Naive thymus-derived CD4-positive, alpha-beta T cell (primary cell): ENCODE results near the gene APCDD1L. TPM values are rescaled to one million over a fixed set of nuclear protein-coding genes. Genes with fewer than 3 reads are reported as not detected.

ENCODE experiments used
- ATAC-seq: fragments of 150-1000 bp; cut with Tn5 transposase; 2 replicates; pipeline ENCODE4 v1.10.0; 2021; ENCODE audit warnings: mild to moderate bottlenecking, moderate library complexity
- CTCF ChIA-PET: fragments of 350-600 bp; sonication (Branson Sonifier 250); formaldehyde crosslinking; loops from one replicate; lab custom pipeline; 2021; ENCODE audit warnings: antibody characterized with exemption; lab: Charles Lee
- POLR2A ChIA-PET: fragments of 350-600 bp; sonication (Branson Sonifier 250); formaldehyde crosslinking; loops from one replicate; lab custom pipeline; 2021; ENCODE audit warnings: antibody characterized with exemption, inconsistent platforms; lab: Charles Lee
- DNase-seq, 9 donors: peaks; one replicate each; pipeline versions ENCODE4 v3.0.0 to v3.0.0-alpha.2; 2020 to 2022; ENCODE audit warnings: mixed read lengths in 1 of 9
- H3K27ac ChIP-seq: one replicate; pipeline ENCODE4 v1.7.0; 2013; ENCODE audit warnings: mild to moderate bottlenecking, low read depth, low read length, moderate library complexity
- H3K27me3 ChIP-seq, 2 donors: one replicate each; pipeline ENCODE4 v1.7.0; 2013; ENCODE audit warnings: low read length in 2 of 2, mild to moderate bottlenecking in 2 of 2, moderate library complexity in 2 of 2; ENCODE audit not compliant: control insufficient read depth in 2 of 2, insufficient read depth in 2 of 2
- H3K36me3 ChIP-seq, 3 experiments: 1 replicate in 2 of 3; 2 replicates in 1 of 3; pipeline ENCODE4 v1.7.0; 2013; ENCODE audit warnings: low read length in 3 of 3, mild to moderate bottlenecking in 3 of 3, moderate library complexity in 1 of 3; ENCODE audit not compliant: insufficient read depth in 3 of 3, control insufficient read depth in 2 of 3
- H3K4me1 ChIP-seq, 2 donors: one replicate each; pipeline ENCODE4 v1.7.0; 2013; ENCODE audit warnings: low read length in 2 of 2, mild to moderate bottlenecking in 2 of 2, moderate library complexity in 1 of 2; ENCODE audit not compliant: control insufficient read depth in 2 of 2, insufficient read depth in 2 of 2
- H3K4me3 ChIP-seq: 2 replicates; pipeline ENCODE4 v1.7.0; 2013; ENCODE audit warnings: mild to moderate bottlenecking, low read length
- H3K9me3 ChIP-seq, 3 experiments: 1 replicate in 2 of 3; 2 replicates in 1 of 3; pipeline ENCODE4 v1.7.0; 2013; ENCODE audit warnings: low read length in 3 of 3; ENCODE audit not compliant: control insufficient read depth in 2 of 3
- H3K27ac Mint-ChIP-seq, 9 donors: one replicate each; pipeline ENCODE4 v1.8.0; 2020 to 2022; ENCODE audit warnings: mixed read lengths in 9 of 9, mild to moderate bottlenecking in 8 of 9, moderate library complexity in 5 of 9, inconsistent platforms in 2 of 9
- H3K27me3 Mint-ChIP-seq, 5 donors: one replicate each; pipeline ENCODE4 v1.8.0; 2021 to 2022; ENCODE audit warnings: mixed read lengths in 5 of 5, mild to moderate bottlenecking in 1 of 5
- H3K36me3 Mint-ChIP-seq, 5 donors: one replicate each; pipeline ENCODE4 v1.8.0; 2020 to 2022; ENCODE audit warnings: mixed read lengths in 5 of 5, mild to moderate bottlenecking in 3 of 5, inconsistent platforms in 1 of 5
- H3K4me1 Mint-ChIP-seq, 7 donors: one replicate each; pipeline ENCODE4 v1.8.0; 2020 to 2022; ENCODE audit warnings: mixed read lengths in 7 of 7, mild to moderate bottlenecking in 3 of 7, inconsistent platforms in 1 of 7
- H3K4me3 Mint-ChIP-seq, 10 donors: one replicate each; pipeline ENCODE4 v1.8.0; 2020 to 2022; ENCODE audit warnings: mild to moderate bottlenecking in 10 of 10, mixed read lengths in 10 of 10, moderate library complexity in 6 of 10, inconsistent platforms in 2 of 10
- H3K9me3 Mint-ChIP-seq, 11 donors: one replicate each; pipeline ENCODE4 v1.8.0; 2020 to 2022; ENCODE audit warnings: mixed read lengths in 11 of 11, mild to moderate bottlenecking in 4 of 11, inconsistent platforms in 1 of 11, moderate library complexity in 1 of 11
- intact Hi-C, 2 donors: fragments of 100-400 bp; cut with micrococcal nuclease; formaldehyde crosslinking; loops; one replicate each; pipeline ENCODE4 v1.15.1; 2023
- polyA plus RNA-seq, 2 donors: library from polyadenylated mRNA; unstranded; fragments of 300-500 nt; fragmentation: Illumina TruSeq; gene quantifications; one replicate each; pipeline ENCODE4 v1.2.3, GENCODE V29; 2021
- total RNA-seq, 6 experiments: library from RNA in 5 of 6; stranded (reverse) in 5 of 6; gene quantifications; 1 replicate in 5 of 6; 2 replicates in 1 of 6; pipeline ENCODE4 v1.2.3 and lab custom pipeline; 2021 to 2026

APCDD1L gene
- total and polyA plus RNA-seq, 7 experiments from 2014 or later, result 0.09 to 0.18 TPM; not detected in 5

DNA sequence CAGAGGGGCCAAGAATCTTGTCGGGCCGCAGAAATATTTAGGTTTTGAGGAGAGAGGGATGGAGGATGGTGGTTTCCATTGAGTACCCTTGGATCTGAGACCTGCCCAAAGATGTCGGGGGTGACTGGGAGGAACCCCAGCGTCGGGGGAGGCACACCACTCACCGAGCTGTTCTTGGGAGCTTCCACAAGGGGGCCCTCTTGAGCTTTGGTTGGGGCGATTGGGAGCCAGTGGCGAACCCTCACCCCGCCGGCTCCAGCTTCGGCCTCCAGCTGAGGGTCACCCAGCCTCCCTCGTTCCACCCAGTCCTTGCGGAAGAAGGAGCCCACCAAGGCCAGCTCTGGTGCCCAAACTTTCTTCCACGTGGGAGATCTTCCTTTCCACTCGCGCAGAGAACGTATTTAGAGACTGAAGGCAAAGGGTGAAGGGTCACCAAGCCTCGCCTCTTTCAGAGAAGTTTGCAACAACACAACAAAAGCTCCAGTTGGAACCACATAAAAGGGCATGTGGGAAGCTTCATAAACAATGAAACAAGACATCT is 33.6 kb downstream of the APCDD1L start:
- peak in 8 of 9 donors; percentile 7 to 72 (median 46) for DNase-seq

DNA sequence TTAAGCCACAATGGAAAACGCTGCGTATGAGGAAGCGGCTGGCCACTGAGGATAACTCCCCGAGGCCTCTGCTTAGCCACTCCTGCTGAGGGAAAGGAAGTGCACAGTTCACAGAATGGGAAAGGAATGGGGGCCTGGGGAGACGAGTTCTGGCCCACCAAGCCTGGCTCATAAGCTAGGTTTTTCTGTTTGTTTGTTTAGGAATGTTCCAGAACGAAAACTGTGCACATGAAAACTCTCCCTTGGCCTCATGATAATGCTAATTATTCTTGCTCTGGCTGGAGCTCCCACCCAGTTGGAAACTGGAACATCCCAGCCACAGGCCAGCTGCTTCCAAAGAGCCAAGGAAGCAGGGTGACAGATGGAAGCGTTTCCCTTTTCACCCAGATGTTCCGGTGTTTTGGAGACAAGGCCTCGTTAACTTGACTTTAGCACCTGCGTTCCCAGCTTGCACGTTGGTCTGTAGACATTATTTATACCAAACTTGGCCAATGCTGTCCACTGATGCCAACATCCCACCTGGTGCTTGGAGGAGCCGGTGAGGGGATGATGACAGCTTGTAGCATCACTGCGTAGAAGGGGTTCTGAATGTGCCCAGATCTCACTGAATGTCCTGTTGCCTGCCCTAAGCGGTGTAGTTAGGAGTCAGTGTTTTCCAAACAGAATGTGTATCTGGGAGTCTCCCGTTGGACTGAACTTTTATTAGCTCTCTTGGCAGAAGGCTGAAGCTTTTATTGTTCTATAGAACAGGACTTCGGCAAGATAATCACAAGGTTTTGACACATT is 34.5 kb downstream of the APCDD1L start:
- H3K27ac Mint-ChIP-seq, result no peak overlapping the region
- H3K9me3 Mint-ChIP-seq, result peaks cover 0 to 29% (median 7%) of the 10 kb centered on the region in 11 donors
- H3K36me3 Mint-ChIP-seq, result peaks cover 0 to 36% (median 3%) of the 10 kb centered on the region in 5 donors
- no peak overlapping the region for H3K4me3 Mint-ChIP-seq
- intact Hi-C loops, result loop anchor here in 1 of 2 donors (5.0 kb wide), 1 partner anchor 212 kb away; the partner anchor contains the start of gene NPEPL1
- Histone ChIP-seq H3K27ac (no peak overlapping the region), H3K36me3 (no peaks in the 10 kb centered on the region), H3K4me3 (no peak overlapping the region), H3K27me3 (no peaks in the 10 kb centered on the region), H3K9me3 (peaks cover 0 to 6% (median 0%) of the 10 kb centered on the region in 3 experiments), H3K4me1 (no peaks in the 10 kb centered on the region)
- POLR2A ChIA-PET, result no interaction called here
- H3K4me1 Mint-ChIP-seq, result peaks cover 0 to 9% (median 5%) of the 10 kb centered on the region in 7 donors
- no peak for DNase-seq
- no peak for ATAC-seq
- peaks cover 1 to 25% (median 15%) of the 10 kb centered on the region in 5 donors for H3K27me3 Mint-ChIP-seq
- CTCF ChIA-PET, result interaction anchor here (0.8 to 1.8 kb wide), 3 partner anchors 34 to 363 kb away, joined by 3 to 4 read pairs (median 3); partner anchors contain the start of gene STX16

More for the DNA sequence above, 33.6 kb downstream of the APCDD1L start:
- Histone ChIP-seq H3K4me3 (no peak overlapping the region), H3K9me3 (peaks cover 0 to 14% (median 0%) of the 10 kb centered on the region in 3 experiments), H3K36me3 (no peaks in the 10 kb centered on the region), H3K4me1 (no peaks in the 10 kb centered on the region), H3K27ac (no peak overlapping the region), H3K27me3 (no peaks in the 10 kb centered on the region)
- peaks cover 8 to 33% (median 23%) of the 10 kb centered on the region in 5 donors for H3K27me3 Mint-ChIP-seq
- peaks cover 0 to 43% (median 8%) of the 10 kb centered on the region in 5 donors for H3K36me3 Mint-ChIP-seq
- H3K4me1 Mint-ChIP-seq, result peaks cover 0 to 9% (median 5%) of the 10 kb centered on the region in 7 donors
- ChIA-PET POLR2A (no interaction called here), CTCF (interaction anchor here (1.2 to 1.8 kb wide), 2 partner anchors 170 to 362 kb away, joined by 3 to 4 read pairs; partner anchors contain the start of gene STX16)
- intact Hi-C loops, result loop anchor here in 1 of 2 donors (5.0 kb wide), 1 partner anchor 211 kb away; the partner anchor contains the start of gene NPEPL1
- H3K4me3 Mint-ChIP-seq, result peak overlapping the region in 2 of 10 donors; percentile 35 to 42
- peak; percentile 68 for ATAC-seq
- H3K27ac Mint-ChIP-seq, result no peak overlapping the region
- peaks cover 0 to 37% (median 15%) of the 10 kb centered on the region in 11 donors for H3K9me3 Mint-ChIP-seq

DNA sequence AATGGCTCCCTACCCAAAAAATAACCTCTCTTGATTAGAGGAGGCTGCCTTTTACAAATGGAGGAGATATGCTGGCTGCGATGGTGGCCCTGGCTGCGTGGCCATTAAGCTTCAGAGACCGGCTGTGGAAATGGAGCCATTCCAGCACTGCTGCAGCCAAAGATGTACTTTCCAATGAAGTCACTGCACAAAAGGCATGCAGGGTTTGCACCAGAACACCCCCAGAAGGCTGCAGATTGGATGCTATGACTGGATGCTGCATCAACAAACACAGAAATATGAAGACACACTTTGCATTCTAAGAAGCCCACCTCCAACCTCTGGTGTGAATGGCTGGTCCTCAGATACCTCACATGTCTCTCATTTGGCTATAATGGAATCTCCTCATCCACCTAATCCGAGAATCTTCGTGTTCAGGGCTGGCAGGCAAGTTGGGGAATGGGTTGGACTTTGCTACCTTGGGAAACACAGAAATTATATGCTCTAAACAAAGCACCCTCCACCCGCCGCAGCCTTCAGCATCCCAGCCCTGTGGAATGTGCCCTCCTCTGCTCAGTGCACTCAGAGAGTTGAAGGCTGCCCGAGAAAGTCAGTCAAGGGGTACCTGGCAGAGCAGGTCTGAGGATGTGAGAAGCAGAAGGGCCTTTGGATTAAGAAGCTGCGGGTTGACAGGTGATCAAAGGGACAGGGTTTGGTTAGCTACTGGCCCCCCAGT is 35.3 kb downstream of the APCDD1L start:
- POLR2A ChIA-PET, result no interaction called here
- H3K4me3 Mint-ChIP-seq, result no peak overlapping the region
- no peaks in the 10 kb centered on the region for H3K27me3 ChIP-seq
- no peaks in the 10 kb centered on the region for H3K36me3 ChIP-seq
- H3K4me3 ChIP-seq, result no peak overlapping the region
- ATAC-seq (no peak), DNase-seq (no peak)
- peak overlapping the region in 1 of 9 donors; percentile 34 for H3K27ac Mint-ChIP-seq
- H3K36me3 Mint-ChIP-seq, result peaks cover 0 to 27% (median 3%) of the 10 kb centered on the region in 5 donors
- peaks cover 0 to 22% (median 14%) of the 10 kb centered on the region in 5 donors for H3K27me3 Mint-ChIP-seq
- no peak overlapping the region for H3K27ac ChIP-seq
- H3K9me3 ChIP-seq, result no peaks in the 10 kb centered on the region
- peaks cover 0 to 9% (median 5%) of the 10 kb centered on the region in 7 donors for H3K4me1 Mint-ChIP-seq
- intact Hi-C loops, result loop anchor here in 1 of 2 donors (5.0 kb wide), 1 partner anchor 212 kb away; the partner anchor contains the start of gene NPEPL1
- CTCF ChIA-PET, result interaction anchor here (0.7 to 1.8 kb wide), 3 partner anchors 33 to 242 kb away, joined by 3 to 4 read pairs (median 3); partner anchors contain the start of gene STX16
- peaks cover 0 to 20% (median 4%) of the 10 kb centered on the region in 11 donors for H3K9me3 Mint-ChIP-seq
- no peaks in the 10 kb centered on the region for H3K4me1 ChIP-seq

DNA sequence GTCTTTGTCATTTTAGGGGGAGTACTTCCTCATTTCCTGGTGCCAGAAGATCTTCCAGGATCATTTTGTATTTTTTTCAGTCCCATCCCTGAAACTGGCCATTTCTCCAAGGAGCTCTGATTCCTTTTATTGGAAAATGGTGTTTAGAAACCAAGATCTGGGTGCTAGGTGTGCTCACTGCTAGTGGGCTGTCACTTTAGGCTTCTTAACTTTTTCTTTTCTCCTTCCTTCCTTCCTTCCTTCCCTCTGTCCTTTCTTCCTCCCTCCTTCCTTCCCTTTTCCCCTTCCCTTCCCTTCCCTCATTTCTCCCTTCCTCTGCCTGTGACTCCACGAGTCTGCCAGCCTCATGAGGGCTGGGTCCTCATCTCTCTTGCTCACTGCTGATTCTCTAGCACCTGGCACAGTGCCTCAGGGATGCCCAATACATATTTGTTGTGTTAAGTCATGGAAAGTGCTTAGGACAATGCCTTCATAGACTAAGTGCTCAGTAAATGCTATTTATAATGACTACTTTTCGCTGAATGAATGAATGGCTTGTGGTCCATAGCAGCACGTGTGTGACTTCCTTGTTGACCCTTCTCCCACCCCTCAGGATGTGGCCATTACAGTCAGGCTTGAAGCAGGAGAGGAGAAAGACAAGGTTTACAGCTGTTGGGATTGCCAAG is 36.9 kb downstream of the APCDD1L start:
- Histone ChIP-seq H3K4me1 (no peaks in the 10 kb centered on the region), H3K36me3 (no peaks in the 10 kb centered on the region), H3K4me3 (no peak overlapping the region), H3K27ac (no peak overlapping the region), H3K27me3 (no peaks in the 10 kb centered on the region), H3K9me3 (no peaks in the 10 kb centered on the region)
- ATAC-seq, result no peak
- intact Hi-C loops, result no loop called here
- DNase-seq, result no peak
- Mint-ChIP-seq H3K9me3 (peaks cover 0 to 8% (median 3%) of the 10 kb centered on the region in 11 donors), H3K27me3 (peaks cover 0 to 17% (median 9%) of the 10 kb centered on the region in 5 donors), H3K4me1 (peaks cover 0 to 9% (median 5%) of the 10 kb centered on the region in 7 donors), H3K4me3 (no peak overlapping the region), H3K36me3 (peaks cover 0 to 17% (median 0%) of the 10 kb centered on the region in 5 donors), H3K27ac (no peak overlapping the region)
- ChIA-PET CTCF (no interaction called here), POLR2A (no interaction called here)

DNA sequence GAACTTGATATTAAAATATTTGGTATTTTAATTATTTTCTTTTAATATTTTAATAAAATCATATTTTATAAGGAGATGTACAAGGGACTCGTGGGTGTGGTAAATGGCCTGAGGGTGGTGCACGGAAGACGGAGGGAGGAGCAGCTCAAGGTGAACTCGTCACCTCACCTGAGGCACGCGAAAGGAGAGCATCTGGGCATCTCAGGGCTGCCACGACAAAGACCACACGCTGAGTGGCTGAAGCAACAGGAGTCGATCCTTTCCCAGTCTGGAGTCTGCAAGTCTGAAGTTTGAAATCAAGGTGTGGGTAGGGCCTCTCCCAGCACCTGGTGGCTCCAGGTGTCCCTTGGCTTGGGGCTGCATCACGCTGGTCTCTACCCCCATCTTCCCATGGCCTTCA is 39.7 kb downstream of the APCDD1L start:
- intact Hi-C loops, result no loop called here
- Mint-ChIP-seq H3K4me1 (no peaks in the 10 kb centered on the region), H3K27ac (no peak overlapping the region), H3K9me3 (peaks cover 0 to 8% (median 3%) of the 10 kb centered on the region in 11 donors), H3K4me3 (no peak overlapping the region), H3K27me3 (peaks cover 0 to 7% (median 0%) of the 10 kb centered on the region in 5 donors), H3K36me3 (peaks cover 0 to 17% (median 0%) of the 10 kb centered on the region in 5 donors)
- DNase-seq (no peak), ATAC-seq (no peak)
- H3K4me1 ChIP-seq, result no peaks in the 10 kb centered on the region
- no peaks in the 10 kb centered on the region for H3K27me3 ChIP-seq
- H3K36me3 ChIP-seq, result no peaks in the 10 kb centered on the region
- H3K27ac ChIP-seq, result no peak overlapping the region
- ChIA-PET POLR2A (no interaction called here), CTCF (no interaction called here)
- H3K9me3 ChIP-seq, result no peaks in the 10 kb centered on the region
- H3K4me3 ChIP-seq, result no peak overlapping the region
